OCI-LY7 (cell line): Measurements from ENCODE around the gene CPNE7. TPM values are rescaled to one million over a fixed set of nuclear protein-coding genes. Genes with fewer than 3 reads are reported as not detected.

Experiments
- BruUV-seq: library from RNA; stranded (reverse); fragments of 400-500 nt; replicated peaks from 2 replicates; lab custom pipeline; 2021; lab: Mats Ljungman, UMichigan
- CTCF ChIA-PET: fragments of 300-600 bp; sonication (Branson Sonifier 250); formaldehyde crosslinking; loops from one replicate; lab custom pipeline; 2022; ENCODE audit warnings: antibody characterized with exemption; ENCODE audit not compliant: unreplicated experiment; lab: Charles Lee
- POLR2A ChIA-PET: fragments of 300-600 bp; sonication (Branson Sonifier 250); formaldehyde crosslinking; loops from one replicate; lab custom pipeline; 2022; ENCODE audit warnings: antibody characterized with exemption; lab: Charles Lee
- DNase-seq: peaks from one replicate; pipeline ENCODE4 v3.0.0-alpha.2; 2015; ENCODE audit warnings: low spot score
- H2AFZ ChIP-seq: fragments of 200-600 bp; sonication (generic), shearing (Covaris generic); 2 replicates; pipeline ENCODE4 v1.6.1; 2014; ENCODE audit warnings: mild to moderate bottlenecking, antibody characterized with exemption, low read length, moderate library complexity
- H3K27ac ChIP-seq: fragments of 200-600 bp; sonication (generic); 2 replicates; pipeline ENCODE4 v1.5.1; 2014; ENCODE audit warnings: mixed run types, low read depth, mild to moderate bottlenecking, moderate library complexity, low read length, inconsistent platforms; ENCODE audit not compliant: poor library complexity, severe bottlenecking
- H3K36me3 ChIP-seq: fragments of 200-600 bp; sonication (generic); 2 replicates; pipeline ENCODE4 v1.6.1; 2014; ENCODE audit warnings: mild to moderate bottlenecking, antibody characterized with exemption, low read length, moderate library complexity, mixed read lengths; ENCODE audit not compliant: insufficient read depth
- H3K4me1 ChIP-seq: fragments of 200-600 bp; sonication (generic); 2 replicates; pipeline ENCODE4 v1.5.1; 2014; ENCODE audit warnings: mild to moderate bottlenecking, low read length; ENCODE audit not compliant: insufficient read depth, poor library complexity, severe bottlenecking
- H3K4me2 ChIP-seq: fragments of 200-600 bp; sonication (generic); 2 replicates; pipeline ENCODE4 v1.6.1; 2014; ENCODE audit warnings: mild to moderate bottlenecking, low read length
- H3K4me3 ChIP-seq: fragments of 200-600 bp; sonication (generic); 2 replicates; pipeline ENCODE4 v1.5.1; 2014; ENCODE audit warnings: mild to moderate bottlenecking, low read depth, low read length; ENCODE audit not compliant: poor library complexity, severe bottlenecking
- H3K79me2 ChIP-seq: fragments of 200-600 bp; sonication (generic); 2 replicates; pipeline ENCODE4 v1.6.1; 2016; ENCODE audit warnings: low read depth, mild to moderate bottlenecking, low read length, moderate library complexity, mixed read lengths; ENCODE audit not compliant: insufficient read depth
- H3K9me2 ChIP-seq: fragments of 200-600 bp; sonication (generic); 2 replicates; pipeline ENCODE4 v1.6.1; 2016; ENCODE audit warnings: mild to moderate bottlenecking, low read length, mixed read lengths; ENCODE audit not compliant: insufficient read depth
- H3K9me3 ChIP-seq: fragments of 200-600 bp; sonication (generic); 2 replicates; pipeline ENCODE4 v1.6.1; 2014; ENCODE audit warnings: mild to moderate bottlenecking, mixed run types, low read length, mixed read lengths
- H4K20me1 ChIP-seq: fragments of 200-600 bp; sonication (generic); 2 replicates; pipeline ENCODE4 v1.6.1; 2014; ENCODE audit warnings: mild to moderate bottlenecking, antibody characterized with exemption, low read length, moderate library complexity, mixed read lengths; ENCODE audit not compliant: insufficient read depth
- CTCF ChIP-seq: fragments of 200-600 bp; sonication (generic); conservative IDR thresholded peaks from 2 replicates; pipeline ENCODE4 v1.5.1; 2014; ENCODE audit warnings: mild to moderate bottlenecking, antibody characterized with exemption, low read length, moderate library complexity, mixed read lengths
- EZH2phosphoT487 ChIP-seq: fragments of 200-600 bp; sonication (generic); IDR thresholded peaks from 2 replicates; pipeline ENCODE4 v1.6.1; 2018; ENCODE audit warnings: low read depth, borderline replicate concordance, mild to moderate bottlenecking, mixed run types, antibody characterized with exemption, low read length, moderate library complexity, mixed read lengths
- intact Hi-C: fragments of 100-400 bp; cut with micrococcal nuclease; formaldehyde crosslinking; loops from one replicate; pipeline ENCODE4 v1.10.0; 2022; ENCODE audit not compliant: unreplicated experiment
- total RNA-seq, 2 experiments: library from RNA; depleted of rRNA in 1 of 2; stranded (reverse); fragments of >200 nt in 1 of 2; shearing (Covaris generic) in 1 of 2; gene quantifications; 2 replicates each; pipeline ENCODE4 v1.2.3, GENCODE V29; 2014 to 2022

The CPNE7 gene
- total RNA-seq, 2 experiments from 2014 or later, result not detected

GRCh38 chr16:89589241-89589926 lies 13.8 kb downstream of the CPNE7 start:
- H3K4me2 ChIP-seq, result no peak overlapping the region
- intact Hi-C loops, result no loop called here
- ChIA-PET CTCF (no interaction called here), POLR2A (no interaction called here)
- H3K36me3 ChIP-seq, result no peaks in the 10 kb centered on the region
- TF ChIP-seq EZH2phosphoT487 (no peak), CTCF (no peak)
- no peaks in the 10 kb centered on the region for H3K4me1 ChIP-seq
- no peak overlapping the region for H3K4me3 ChIP-seq
- no TSS peak for BruUV-seq
- H3K27ac ChIP-seq, result no peak overlapping the region
- no peaks in the 10 kb centered on the region for H4K20me1 ChIP-seq
- H3K9me2 ChIP-seq, result no peaks in the 10 kb centered on the region
- no peaks in the 10 kb centered on the region for H3K79me2 ChIP-seq
- DNase-seq, result no peak
- no peak overlapping the region for H2AFZ ChIP-seq
- H3K9me3 ChIP-seq, result 0 out of 2 replicates have a peak, but pooled peaks cover 3% of the 10 kb centered on the region

GRCh38 chr16:89593841-89594240 lies 18.3 kb downstream of the CPNE7 start:
- Histone ChIP-seq H3K9me2 (no peaks in the 10 kb centered on the region), H3K36me3 (no peaks in the 10 kb centered on the region), H3K27ac (no peak overlapping the region), H3K4me3 (no peak overlapping the region), H3K4me2 (no peak overlapping the region), H3K4me1 (no peaks in the 10 kb centered on the region), H2AFZ (no peak overlapping the region), H3K79me2 (no peaks in the 10 kb centered on the region), H4K20me1 (no peaks in the 10 kb centered on the region), H3K9me3 (no peaks in the 10 kb centered on the region)
- TF ChIP-seq EZH2phosphoT487 (no peak), CTCF (no peak)
- no TSS peak for BruUV-seq
- ChIA-PET POLR2A (no interaction called here), CTCF (no interaction called here)
- DNase-seq, result no peak
- intact Hi-C loops, result no loop called here

DNA sequence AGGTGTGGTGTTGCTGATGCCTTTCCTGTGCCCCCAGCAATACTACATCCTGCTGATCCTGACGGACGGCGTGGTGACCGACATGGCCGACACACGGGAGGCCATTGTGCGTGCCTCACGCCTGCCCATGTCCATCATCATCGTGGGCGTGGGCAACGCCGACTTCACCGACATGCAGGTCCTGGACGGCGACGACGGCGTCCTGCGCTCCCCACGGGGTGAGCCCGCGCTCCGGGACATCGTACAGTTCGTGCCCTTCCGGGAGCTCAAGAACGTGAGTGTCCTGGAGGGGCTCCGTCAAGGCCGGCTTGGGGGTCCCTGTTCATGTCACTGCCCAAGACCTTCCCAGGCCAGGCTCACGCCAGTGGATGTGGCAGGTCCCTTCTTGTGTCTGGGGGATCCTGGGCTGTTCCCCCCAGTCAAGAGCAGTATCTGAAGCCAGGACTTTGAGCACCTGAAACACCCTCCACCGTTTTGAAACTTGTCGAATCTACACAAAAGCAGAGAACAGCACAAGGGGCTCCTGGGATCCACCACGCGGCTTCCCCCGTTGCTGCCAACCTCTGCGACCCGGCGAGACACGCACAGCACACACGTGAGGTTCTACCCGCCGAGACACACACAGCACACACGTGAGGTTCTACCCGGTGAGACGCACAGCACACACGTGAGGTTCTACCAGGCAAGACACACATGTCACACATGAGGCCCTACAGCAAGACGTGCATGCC lies 19.9 kb downstream of the CPNE7 start:
- H3K36me3 ChIP-seq, result no peaks in the 10 kb centered on the region
- no peak for DNase-seq
- H3K4me1 ChIP-seq, result no peaks in the 10 kb centered on the region
- no peak overlapping the region for H3K4me3 ChIP-seq
- no peaks in the 10 kb centered on the region for H3K9me3 ChIP-seq
- TF ChIP-seq CTCF (no peak), EZH2phosphoT487 (no peak)
- no peak overlapping the region for H3K4me2 ChIP-seq
- BruUV-seq, result no TSS peak
- H4K20me1 ChIP-seq, result no peaks in the 10 kb centered on the region
- no peaks in the 10 kb centered on the region for H3K9me2 ChIP-seq
- no peaks in the 10 kb centered on the region for H3K79me2 ChIP-seq
- no peak overlapping the region for H3K27ac ChIP-seq
- intact Hi-C loops, result no loop called here
- ChIA-PET CTCF (no interaction called here), POLR2A (no interaction called here)
- no peak overlapping the region for H2AFZ ChIP-seq
